TTC549 (cell line): Measurements from ENCODE around the gene ABL2.
"Not testable (repeated sequence)": the region's sequence is repeated elsewhere in the genome, so short reads cannot be mapped to it uniquely, and the experiment has no call there.

Experiments used
- FAIRE-seq: peaks from 2 replicates; lab custom pipeline; 2012; peaks lifted over from hg19 to GRCh38; lab: Jason Lieb, UNC

Gene ABL2

DNA sequence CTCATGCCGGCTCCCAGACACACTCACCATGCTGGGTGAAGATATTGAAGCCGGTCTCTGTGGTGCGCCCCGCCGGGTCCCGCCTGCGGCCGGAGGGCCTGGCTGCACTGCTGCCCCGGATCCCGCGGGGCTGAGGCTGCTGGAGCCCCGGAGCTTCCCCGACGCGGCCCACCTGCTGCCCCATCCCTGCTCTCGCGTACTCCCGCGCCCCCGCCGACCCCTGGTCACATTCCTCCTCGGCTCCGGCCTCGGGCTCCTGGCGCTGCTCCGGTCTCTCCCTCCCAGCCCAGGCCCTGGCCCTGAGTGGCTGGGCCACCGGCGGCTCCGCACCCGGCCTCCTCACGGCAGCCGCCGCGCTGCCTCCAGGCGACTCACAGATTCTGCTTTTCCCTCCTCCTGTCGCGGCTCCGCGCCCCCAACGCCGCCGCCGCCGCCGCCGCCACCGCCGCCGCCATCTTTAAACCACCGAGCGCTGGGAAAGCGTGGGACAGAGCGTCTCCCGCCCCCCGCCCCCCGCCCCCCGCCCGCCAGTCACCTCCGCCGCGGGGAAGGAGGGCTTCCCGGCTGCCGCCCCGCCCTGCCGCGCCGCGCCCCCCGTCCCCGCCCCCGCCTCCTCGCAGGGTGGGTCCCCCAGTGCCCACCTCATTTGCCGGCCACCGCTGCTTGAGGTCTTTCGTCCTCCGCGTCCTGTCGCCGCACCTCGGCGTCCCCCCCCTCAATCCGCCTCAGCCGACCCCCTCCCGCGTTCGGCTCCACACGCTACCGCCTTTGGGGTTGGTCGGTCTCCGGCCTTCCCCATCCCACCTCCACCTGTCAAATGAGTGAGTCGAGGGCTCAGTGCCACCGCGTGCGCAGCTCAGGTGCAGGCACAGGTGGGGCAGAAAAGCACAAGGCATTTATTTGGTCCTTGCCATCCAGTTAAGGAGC is at the start of gene ABL2:
ABL2 (minus strand) TSS at position 464 of the 927 bp plus-strand sequence; CDS start at position 184, 280 bp downstream.
- no peak for FAIRE-seq

DNA sequence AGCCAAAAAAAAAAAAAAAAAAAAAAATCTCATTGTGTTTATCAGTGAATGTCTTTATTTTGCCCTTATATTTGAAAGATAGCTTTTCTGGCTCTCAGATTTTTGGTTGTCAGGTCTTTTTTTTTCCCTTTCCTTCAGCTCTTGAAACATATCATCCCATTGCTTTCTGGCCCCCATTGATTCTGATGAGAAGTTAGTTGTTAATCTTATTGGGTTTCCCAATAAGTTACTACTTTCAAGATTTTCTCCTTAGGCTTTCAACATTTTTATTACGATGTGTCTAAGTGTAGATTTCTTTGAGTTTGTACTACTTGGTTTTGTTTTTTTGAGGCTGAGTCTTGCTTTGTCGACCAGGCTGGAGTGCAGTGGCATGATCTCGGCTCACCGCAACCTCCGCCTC is 49.4 kb upstream of the ABL2 start:
- FAIRE-seq = peak; percentile 55

DNA sequence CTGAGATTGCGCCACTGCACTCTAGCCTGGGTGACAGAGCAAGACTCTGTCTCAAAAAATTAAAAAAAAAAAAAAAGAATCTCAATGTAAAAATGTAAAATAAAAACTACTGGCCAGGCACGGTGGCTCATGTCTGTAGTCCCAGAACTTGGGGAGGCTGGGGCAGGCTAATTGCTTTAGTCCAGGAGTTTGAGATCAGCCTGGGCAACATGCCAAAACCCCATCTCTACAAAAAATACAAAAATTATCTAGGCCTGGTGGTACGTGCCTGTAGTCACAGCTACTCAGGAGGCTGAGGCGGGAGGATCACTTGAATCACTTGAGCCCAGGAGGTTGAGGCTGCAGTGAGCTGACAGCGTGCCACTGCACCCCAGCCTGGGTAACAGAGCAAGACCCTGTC is 44.9 kb upstream of the ABL2 start:
- FAIRE-seq = not testable (repeated sequence)

DNA sequence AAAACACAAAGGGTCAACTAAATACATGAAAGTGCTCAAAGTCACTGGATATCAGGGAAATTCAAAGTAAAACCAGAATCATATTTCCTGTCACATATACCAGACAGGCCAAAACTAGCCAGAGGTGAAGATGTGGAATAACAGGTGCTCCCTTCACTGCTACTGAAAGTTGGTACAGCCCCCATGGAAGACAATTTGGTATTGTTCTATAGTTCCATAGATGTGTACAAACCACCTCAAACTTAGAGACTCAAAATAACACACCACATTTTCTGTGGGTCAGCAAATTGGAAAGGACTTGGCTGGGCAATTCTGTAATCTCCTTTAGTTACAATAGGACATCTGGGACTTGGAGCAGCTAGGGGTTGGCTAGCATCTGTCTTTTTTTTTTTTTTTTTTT is 39.6 kb upstream of the ABL2 start:
- FAIRE-seq = no peak

DNA sequence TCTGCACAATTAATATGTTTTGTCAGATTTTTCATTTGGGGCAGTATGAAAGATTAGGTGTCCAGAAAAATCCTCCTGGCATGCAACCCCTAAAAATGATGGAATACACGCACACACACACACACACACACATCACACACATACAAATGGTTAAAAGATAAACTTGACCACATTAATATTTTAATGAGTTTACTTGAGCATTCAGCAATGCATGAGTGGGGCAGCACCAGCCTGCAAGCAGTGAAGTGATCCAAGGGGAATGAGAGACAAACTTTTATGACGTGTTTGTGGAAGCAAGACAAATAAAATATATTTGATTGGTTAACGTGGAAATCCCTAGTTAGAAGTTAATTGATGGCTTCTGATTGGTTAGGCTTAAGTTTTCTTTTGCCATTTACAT is 35.0 kb upstream of the ABL2 start:
- no peak for FAIRE-seq

DNA sequence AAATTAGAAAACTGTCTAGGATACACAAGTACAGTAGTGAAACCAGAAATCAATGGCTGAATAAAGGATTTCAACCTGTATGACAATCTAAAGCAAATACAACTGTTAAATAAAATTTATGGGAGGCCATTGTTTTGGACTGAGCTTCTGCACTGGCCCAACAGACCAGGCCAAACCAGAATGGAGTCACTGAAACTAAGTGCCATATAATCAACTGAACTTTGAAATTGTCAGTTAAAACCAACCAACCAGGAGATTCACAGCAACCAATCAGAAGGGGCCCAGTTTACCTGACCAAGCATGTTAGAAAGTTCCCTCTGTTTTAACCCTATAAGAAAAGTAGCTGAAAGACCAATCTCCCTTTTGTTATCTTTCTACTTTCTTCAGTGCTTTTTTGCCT is 33.6 kb upstream of the ABL2 start:
- FAIRE-seq = no peak

DNA sequence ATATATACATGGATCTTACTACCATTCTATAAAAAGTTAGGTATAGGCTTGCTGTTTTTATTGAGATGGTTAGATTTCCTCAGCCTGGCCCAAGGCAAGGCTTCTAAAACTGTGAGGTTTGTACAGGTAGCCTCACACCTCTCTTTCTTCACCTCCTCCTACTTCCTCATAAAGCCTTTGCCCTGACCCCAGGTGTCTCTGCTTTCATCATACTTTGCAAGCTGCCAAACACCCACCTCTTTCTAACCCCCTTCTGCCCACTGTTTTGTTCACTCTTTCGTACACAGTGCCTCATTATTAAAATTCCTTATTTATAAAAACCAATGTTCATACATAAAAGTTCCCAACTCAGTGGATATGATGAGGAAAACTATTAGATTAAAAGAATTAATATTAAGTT is 32.7 kb upstream of the ABL2 start:
- FAIRE-seq = no peak

DNA sequence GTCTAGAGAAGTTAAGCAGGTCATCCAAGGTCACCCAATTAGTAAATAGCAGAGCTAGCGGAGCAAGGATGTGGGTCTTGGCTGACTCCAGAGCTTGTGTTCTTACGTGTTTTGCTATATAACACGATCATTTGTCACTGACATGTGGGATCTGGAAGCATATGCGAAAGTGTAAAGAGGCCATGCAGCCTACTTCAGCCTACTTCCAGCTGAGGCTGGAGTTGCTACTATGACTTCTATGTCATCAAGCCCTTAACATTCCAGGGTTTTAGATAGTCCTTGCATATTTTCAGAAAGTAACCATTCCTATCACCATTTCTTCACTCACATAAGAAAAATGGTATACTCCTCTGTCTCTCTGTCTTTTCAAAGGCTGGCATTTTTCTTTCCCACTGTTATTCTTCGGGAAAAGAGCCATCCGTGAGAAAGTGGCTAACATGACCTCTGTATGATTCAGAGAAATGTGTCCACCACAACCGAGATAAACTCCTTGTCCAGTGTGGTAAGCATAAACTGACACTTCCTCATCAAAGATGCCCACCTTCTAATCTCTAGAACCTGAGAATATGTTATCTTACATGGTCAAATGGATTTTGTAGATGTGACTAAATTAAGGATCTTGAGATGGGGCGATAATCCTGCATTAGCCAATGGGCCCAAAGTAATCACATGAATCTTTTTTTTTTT is 24.0 kb upstream of the ABL2 start:
- FAIRE-seq = no peak

DNA sequence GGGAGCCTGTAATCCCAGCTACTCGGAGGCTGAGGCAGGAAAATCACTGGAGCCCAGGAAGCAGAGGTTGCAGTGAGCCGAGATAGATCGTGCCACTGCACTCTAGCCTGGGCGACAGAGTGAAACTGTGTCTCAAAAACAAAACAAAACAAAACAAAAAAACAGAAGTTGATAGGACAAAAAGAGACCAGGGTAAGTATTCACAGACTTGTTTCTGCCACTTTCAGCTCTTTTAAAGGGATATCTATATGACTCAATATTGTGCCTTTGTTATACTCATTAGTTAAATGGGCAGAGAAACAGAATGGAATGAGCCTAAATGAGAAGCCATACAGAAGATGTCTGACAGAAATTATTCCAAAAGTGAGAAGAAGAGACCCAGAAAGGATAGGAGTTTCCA is 23.1 kb upstream of the ABL2 start:
- no peak for FAIRE-seq

DNA sequence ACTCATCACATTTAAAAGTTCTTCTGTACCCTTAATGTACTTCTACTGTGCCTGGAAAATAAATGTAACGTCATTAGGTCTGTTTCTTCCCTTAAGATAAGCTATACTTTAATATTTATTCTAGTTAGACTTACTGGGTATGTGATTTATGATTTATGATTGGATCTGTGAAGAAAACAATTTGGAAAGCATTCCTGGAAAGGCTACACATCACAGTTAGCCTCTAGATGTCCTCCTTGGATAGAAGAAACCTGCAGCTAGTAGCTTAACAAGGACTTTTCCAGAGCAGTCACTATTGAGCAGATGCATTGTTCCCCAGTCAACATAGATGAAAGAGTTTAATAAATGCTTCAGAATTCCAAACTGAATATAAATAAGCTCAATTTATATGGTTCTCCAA is 22.2 kb upstream of the ABL2 start:
- peak; percentile 94 for FAIRE-seq

DNA sequence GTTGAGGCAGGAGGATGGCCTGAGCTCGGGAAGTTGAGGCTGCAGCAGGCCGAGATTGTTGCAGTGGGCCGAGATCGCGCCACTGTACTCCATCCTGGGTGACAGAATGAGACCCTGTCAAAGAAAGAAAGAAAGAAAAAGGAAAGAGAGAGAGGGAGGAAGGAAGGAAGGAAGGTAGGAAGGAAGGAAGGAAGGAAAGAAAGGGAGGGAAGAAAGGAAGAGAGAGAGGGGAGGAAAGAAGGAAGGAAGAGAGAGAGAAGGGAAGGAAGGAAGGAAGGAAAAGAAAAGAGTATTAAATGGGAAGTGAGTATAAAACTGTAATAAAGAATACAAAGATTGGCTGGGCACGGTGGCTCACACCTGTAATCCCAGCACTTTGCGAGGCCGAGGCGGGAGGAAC is 18.4 kb upstream of the ABL2 start:
- FAIRE-seq = no peak

DNA sequence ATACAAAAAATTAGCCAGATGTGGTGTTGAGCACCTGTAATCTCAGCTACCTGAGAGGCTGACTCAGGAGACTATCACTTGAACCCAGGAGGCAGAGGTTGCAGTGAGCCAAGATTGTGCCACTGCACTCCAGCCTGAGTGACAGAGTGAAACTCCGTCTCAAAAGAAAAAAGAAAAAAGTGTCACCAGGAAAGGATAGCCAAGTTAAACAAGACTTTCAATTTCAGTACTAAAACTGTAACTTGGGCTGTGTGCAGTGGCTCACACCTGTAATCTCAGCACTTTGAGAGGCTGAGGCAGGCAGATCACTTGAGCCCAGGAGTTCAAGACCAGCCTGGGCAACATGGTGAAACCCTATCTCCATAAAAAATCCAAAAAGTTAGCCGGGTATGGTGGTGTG is 15.9 kb upstream of the ABL2 start:
- FAIRE-seq = not testable (repeated sequence)

DNA sequence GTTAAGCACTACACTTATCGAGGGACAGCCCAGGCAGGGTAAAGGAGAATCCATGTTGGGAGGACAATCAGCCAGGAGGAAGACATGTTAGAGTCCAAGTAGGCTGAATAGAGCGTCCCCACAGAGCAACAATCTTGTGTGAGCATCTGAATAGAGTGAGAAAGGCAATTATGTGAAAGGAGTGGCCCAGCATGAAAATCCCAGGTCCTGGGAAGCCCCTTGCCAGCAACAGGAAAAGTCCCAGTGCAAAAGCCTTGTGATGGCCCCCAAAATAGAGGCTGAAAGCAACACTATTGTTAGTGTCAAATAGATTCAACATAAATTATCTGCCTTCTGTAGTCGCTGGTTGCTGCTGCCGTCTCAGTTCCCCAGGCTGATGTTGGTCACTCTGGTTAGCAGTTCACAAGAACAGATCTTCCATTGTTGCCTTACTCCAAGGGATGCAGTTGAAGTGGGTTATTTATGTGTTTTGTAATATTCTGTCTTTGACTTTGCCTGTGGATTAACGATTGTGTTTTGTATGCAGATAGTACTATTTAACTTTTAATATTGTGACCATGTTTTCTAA is 12.1 kb upstream of the ABL2 start:
- FAIRE-seq = no peak

DNA sequence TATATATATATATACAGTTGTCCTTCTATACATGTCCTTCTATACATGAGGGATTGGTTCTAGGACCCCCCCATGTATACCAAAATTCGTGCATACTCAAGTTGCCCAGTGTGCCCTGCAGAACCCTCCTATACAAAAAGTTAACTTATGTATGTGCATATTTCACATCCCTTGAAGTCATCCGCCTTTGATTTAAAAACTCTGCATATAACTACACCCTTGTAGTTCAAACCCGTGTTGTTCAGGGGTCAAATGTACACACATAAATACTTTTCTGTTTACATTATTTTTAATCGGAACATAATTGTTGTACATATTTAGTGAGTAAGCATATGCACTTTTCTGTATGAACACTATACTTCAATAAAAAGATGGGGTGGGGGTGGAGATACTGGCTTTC is 7.7 kb upstream of the ABL2 start:
- FAIRE-seq = no peak

DNA sequence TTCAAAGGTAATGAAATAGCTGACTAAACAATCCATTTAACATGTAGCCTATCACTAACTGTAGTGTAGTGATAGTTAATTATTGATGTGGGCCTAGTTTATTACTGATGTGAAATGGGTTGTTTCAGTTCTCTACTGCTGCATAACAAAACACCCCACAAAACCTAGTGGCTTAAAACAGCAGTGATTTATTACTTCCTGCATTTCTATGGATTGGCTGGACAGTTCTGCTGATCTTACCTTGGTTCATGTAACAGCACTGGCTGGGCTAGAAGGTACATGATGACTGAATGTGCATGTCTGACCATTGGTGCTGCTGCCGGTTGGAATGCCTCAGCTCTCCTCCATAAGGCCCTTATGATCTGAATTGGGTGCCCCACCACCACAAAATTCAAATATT is 5.4 kb upstream of the ABL2 start:
- FAIRE-seq = no peak

DNA sequence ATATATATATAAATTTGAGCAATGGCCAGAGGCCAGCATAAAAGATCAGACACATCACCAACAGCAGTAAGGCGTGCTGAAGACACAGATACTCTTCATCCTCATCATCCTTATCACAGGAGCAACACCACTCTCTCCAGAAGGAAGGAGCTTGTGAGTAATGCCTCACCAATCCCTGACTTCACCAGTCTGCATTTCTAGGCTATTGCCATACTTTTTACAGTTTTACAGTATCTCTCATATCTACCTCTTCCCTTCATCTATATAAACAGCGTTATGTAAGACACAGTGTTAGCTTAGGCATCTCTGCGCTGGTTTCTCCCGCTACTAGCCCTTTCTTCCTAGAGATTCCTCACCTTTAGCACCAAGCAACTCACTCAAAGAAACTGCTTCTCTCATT is 2.4 kb upstream of the ABL2 start:
- FAIRE-seq = no peak

DNA sequence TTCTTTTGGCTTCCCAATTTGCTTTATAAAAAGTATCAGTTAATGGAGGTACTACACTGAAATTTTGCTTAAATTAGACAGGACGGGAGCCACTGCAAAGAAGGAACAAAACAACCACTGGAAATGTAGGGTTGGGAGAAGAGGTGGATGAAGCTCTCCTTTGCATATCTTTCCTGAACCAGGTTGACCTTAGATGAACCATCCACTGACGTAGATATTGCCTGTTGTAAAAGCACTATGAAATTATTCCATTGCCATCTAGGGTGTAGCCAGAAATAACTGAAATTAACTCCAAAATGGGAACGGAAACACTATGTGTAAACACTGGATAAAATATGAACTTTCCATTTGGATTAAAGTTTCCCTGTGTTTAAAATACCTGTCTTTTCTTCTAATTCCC is 1.2 kb upstream of the ABL2 start:
- no peak for FAIRE-seq

DNA sequence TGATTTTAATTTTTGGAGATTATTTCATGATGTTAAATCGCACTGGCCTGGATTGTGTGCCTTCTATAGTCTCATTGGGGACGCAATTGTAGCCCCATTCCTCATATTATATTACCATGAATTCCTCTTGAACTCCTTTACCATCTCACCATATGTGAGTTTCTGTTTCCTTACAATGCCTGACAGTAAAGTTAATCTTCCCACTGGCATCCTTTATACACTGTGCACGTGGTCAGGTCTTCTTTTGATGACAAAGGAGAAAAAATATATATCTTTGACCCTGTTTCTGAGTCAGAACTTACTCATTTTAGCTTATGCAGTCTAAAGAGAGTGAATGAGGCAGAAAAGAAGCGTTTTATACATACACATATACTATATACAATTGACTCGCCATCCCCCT is 774 bp upstream of the ABL2 start:
- no peak for FAIRE-seq

DNA sequence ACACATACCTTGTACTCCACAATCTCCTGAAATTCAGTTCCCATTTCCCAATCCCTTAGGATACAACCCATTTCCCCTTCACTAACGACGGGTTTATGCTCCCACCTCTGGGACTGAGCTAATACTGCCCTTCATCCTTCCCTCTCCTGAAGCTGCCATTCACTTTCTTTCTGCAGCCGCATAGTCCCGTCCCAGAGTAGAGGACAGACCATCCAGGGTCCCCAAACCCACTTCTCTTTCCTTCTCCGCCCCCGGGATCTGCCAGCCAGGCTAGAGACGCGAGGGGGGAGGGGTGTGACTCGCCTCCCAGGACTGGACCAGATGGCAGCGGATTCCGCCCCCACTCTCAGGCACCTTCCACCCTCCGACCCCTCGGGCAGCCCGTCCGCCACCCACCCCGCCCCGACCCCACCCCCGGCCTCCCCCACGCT is 679 bp downstream of the ABL2 start:
- FAIRE-seq = no peak

DNA sequence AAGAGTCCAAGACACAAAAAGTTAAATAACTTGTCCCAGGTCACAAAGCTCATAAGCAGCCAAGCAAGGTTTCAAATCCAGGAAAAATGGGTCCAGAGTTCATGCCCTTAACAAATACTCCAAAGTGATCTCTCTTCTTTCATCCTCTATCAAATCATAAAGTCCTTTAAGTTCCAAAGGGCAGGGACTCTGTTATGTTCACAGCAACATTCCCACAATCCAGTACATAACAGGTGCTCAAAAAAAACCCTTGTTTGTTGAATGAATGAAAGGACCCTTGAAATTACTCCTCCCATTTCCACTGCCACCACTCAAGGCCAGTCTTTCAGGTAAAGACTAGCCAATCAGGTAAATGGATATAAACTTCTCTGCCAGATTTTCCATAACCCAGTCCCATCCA is 2.7 kb downstream of the ABL2 start:
- FAIRE-seq = no peak

DNA sequence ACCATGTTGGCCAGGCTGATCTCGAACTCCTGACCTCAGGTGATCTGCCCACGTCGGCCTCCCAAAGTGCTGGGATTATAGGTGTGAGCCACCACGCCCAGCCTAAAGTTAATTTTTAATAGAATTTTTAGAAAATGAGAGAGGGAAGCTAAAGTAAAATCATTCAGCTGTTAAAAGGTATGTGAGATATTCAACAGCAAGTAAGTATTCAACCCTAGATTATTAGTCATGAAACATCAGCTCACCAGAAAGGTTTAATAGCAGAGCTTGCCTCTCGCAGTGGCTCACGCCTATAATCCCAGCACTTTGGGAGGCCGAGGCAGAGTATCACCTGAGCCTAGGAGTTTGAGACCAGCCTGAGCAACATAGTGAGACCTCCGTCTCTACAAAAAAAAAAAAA is 5.0 kb downstream of the ABL2 start:
- not testable (repeated sequence) for FAIRE-seq

DNA sequence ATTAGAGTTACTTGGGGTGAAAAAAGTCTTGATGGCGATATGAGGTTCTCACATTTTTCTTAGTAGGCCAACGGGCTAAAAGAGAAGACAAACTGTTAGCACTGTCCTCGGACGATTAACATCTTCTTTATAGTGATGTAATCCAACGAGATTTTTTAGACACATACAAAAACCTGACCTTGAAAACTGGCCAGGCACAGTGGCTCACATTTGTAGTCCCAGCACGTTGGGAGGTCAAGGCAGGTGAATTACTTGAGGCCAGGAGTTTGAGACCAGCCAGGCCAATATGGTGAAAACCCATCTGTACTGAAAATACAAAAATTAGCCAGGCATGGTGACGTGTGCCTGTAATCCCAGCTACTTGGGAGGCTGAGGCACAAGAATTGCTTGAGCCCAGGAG is 8.4 kb downstream of the ABL2 start:
- FAIRE-seq = not testable (repeated sequence)

DNA sequence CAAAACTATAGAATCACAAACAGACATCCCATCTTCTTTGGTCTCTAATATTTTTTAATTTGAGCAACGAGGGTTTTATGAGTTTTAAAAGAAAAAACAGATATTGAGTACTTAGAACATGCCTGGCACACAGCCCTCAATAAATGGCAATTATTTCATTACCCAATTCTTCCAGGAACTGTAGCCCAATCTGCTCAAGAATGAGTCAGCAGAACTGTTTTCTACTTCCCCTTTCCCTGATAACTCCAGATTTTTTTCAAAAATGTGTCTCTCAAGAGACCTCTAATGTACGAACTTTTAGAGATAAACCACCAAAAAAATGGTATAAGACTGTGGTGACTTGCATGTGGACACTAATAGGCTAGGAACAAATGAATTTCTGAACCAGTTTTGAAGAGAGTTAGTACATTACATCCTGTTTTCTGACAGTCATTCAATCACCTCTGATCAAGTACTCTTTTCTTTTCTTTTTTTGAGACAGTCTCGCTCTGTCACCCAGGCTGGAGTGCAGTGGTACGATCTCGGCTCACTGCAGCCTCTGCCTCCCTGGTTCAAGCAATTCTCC is 11.5 kb downstream of the ABL2 start:
- no peak for FAIRE-seq
